HUES64 (cell line): ENCODE results near the gene GORASP2.

Experiments
- H3K27ac ChIP-seq: 2 replicates; pipeline ENCODE4 v1.7.0; 2013; ENCODE audit warnings: low read depth, low read length, inconsistent platforms
- H3K27me3 ChIP-seq: 2 replicates; pipeline ENCODE4 v1.6.1; 2013; ENCODE audit warnings: mild to moderate bottlenecking, low read length; ENCODE audit not compliant: insufficient read depth
- H3K36me3 ChIP-seq: 2 replicates; pipeline ENCODE4 v1.6.1; 2013; ENCODE audit warnings: mild to moderate bottlenecking, low read length; ENCODE audit not compliant: insufficient read depth
- H3K4me1 ChIP-seq: 2 replicates; pipeline ENCODE4 v1.6.1; 2013; ENCODE audit warnings: mild to moderate bottlenecking, low read length, moderate library complexity; ENCODE audit not compliant: insufficient read depth
- H3K4me3 ChIP-seq: 2 replicates; pipeline ENCODE4 v1.5.1; 2013; ENCODE audit warnings: mild to moderate bottlenecking, low read length, moderate library complexity
- H3K9ac ChIP-seq: 2 replicates; pipeline ENCODE4 v1.6.1; 2013; ENCODE audit warnings: mild to moderate bottlenecking, low read depth, low read length
- H3K9me3 ChIP-seq: 2 replicates; pipeline ENCODE4 v1.6.1; 2013; ENCODE audit warnings: low read depth, low read length; ENCODE audit not compliant: insufficient read depth
- WGBS: fragments of 150-250, 120-280 bp; methylation state at CpG from one replicate; pipeline ENCODE4 v1.1.7; 2013; ENCODE audit warnings: missing lambda C conversion rate; 5-methylcytosine and 5-hydroxymethylcytosine counted together

Gene GORASP2

GRCh38 chr2:170937709-170938379 lies 8.8 kb downstream of the GORASP2 start:
- 87% methylated on average over 1 of the region's 3 CpGs for WGBS

GRCh38 chr2:170940066-170940465 lies 11.0 kb downstream of the GORASP2 start:
- Histone ChIP-seq H3K27me3 (no peaks in the 10 kb centered on the region), H3K4me1 (no peaks in the 10 kb centered on the region), H3K27ac (no peak overlapping the region), H3K9me3 (no peaks in the 10 kb centered on the region), H3K9ac (no peak overlapping the region), H3K36me3 (peaks cover 15% of the 10 kb centered on the region), H3K4me3 (no peak overlapping the region)

More at GRCh38 chr2:170937709-170938379, 8.8 kb downstream of the GORASP2 start:
- Histone ChIP-seq H3K4me3 (no peak overlapping the region), H3K27ac (no peak overlapping the region), H3K9me3 (no peaks in the 10 kb centered on the region), H3K27me3 (no peaks in the 10 kb centered on the region), H3K4me1 (no peaks in the 10 kb centered on the region), H3K9ac (no peak overlapping the region), H3K36me3 (peaks cover 17% of the 10 kb centered on the region)

GRCh38 chr2:170942615-170943014 lies 13.6 kb downstream of the GORASP2 start:
- no peaks in the 10 kb centered on the region for H3K9me3 ChIP-seq
- H3K36me3 ChIP-seq: peaks cover 3% of the 10 kb centered on the region; the same call in 1 of the 2 replicates
- H3K27me3 ChIP-seq: no peaks in the 10 kb centered on the region
- H3K27ac ChIP-seq: no peak overlapping the region
- H3K4me3 ChIP-seq: no peak overlapping the region
- no peaks in the 10 kb centered on the region for H3K4me1 ChIP-seq
- WGBS: 93% methylated on average over 4 of the region's 4 CpGs
- H3K9ac ChIP-seq: no peak overlapping the region

GRCh38 chr2:170943041-170943440 lies 14.0 kb downstream of the GORASP2 start:
- Histone ChIP-seq H3K9ac (no peak overlapping the region), H3K27me3 (no peaks in the 10 kb centered on the region), H3K4me1 (no peaks in the 10 kb centered on the region), H3K36me3 (peaks cover 3% of the 10 kb centered on the region; the same call in 1 of the 2 replicates), H3K9me3 (no peaks in the 10 kb centered on the region), H3K4me3 (no peak overlapping the region), H3K27ac (no peak overlapping the region)
- 100% methylated on average over 1 of the region's 1 CpG for WGBS

GRCh38 chr2:170943596-170943995 lies 14.5 kb downstream of the GORASP2 start:
- Histone ChIP-seq H3K9ac (no peak overlapping the region), H3K27me3 (no peaks in the 10 kb centered on the region), H3K36me3 (peaks cover 8% of the 10 kb centered on the region), H3K27ac (no peak overlapping the region), H3K4me1 (no peaks in the 10 kb centered on the region), H3K4me3 (no peak overlapping the region), H3K9me3 (no peaks in the 10 kb centered on the region)
- WGBS: 81% methylated on average over 6 of the region's 6 CpGs

- Histone ChIP-seq H3K27ac (no peak overlapping the region), H3K4me3 (no peak overlapping the region), H3K4me1 (no peaks in the 10 kb centered on the region), H3K36me3 (peaks cover 14% of the 10 kb centered on the region), H3K9me3 (no peaks in the 10 kb centered on the region), H3K9ac (no peak overlapping the region), H3K27me3 (no peaks in the 10 kb centered on the region)
- WGBS: 92% methylated on average over 1 of the region's 1 CpG
These were observed 15.5 kb downstream of the GORASP2 start for GRCh38 chr2:170944545-170944944.

- Histone ChIP-seq H3K9ac (no peak overlapping the region), H3K4me1 (no peaks in the 10 kb centered on the region), H3K36me3 (peaks cover 63% of the 10 kb centered on the region), H3K4me3 (no peak overlapping the region), H3K27ac (no peak overlapping the region), H3K27me3 (no peaks in the 10 kb centered on the region), H3K9me3 (no peaks in the 10 kb centered on the region)
- 93% methylated on average over 5 of the region's 5 CpGs for WGBS
These were observed 20.4 kb downstream of the GORASP2 start for GRCh38 chr2:170949415-170949814.

GRCh38 chr2:170950221-170950761 lies 21.2 kb downstream of the GORASP2 start:
- Histone ChIP-seq H3K4me1 (no peaks in the 10 kb centered on the region), H3K27me3 (no peaks in the 10 kb centered on the region), H3K4me3 (no peak overlapping the region), H3K9me3 (no peaks in the 10 kb centered on the region), H3K36me3 (peaks cover 72% of the 10 kb centered on the region), H3K27ac (no peak overlapping the region), H3K9ac (no peak overlapping the region)
- 99% methylated on average over 4 of the region's 4 CpGs for WGBS

- H3K36me3 ChIP-seq: peaks cover 97% of the 10 kb centered on the region
- no peak overlapping the region for H3K4me3 ChIP-seq
- no peaks in the 10 kb centered on the region for H3K27me3 ChIP-seq
- no peaks in the 10 kb centered on the region for H3K9me3 ChIP-seq
- 85% methylated on average over 4 of the region's 4 CpGs for WGBS
- no peak overlapping the region for H3K9ac ChIP-seq
- no peaks in the 10 kb centered on the region for H3K4me1 ChIP-seq
- no peak overlapping the region for H3K27ac ChIP-seq
These were observed 24.9 kb downstream of the GORASP2 start for GRCh38 chr2:170953941-170954340.

GRCh38 chr2:170963386-170963785 lies 34.3 kb downstream of the GORASP2 start:
- Histone ChIP-seq H3K4me1 (no peaks in the 10 kb centered on the region), H3K9me3 (no peaks in the 10 kb centered on the region), H3K4me3 (no peak overlapping the region), H3K9ac (no peak overlapping the region), H3K27me3 (no peaks in the 10 kb centered on the region), H3K27ac (no peak overlapping the region), H3K36me3 (peaks cover 95% of the 10 kb centered on the region)
- WGBS: 95% methylated on average over 1 of the region's 5 CpGs

- no peaks in the 10 kb centered on the region for H3K27me3 ChIP-seq
- H3K9ac ChIP-seq: no peak overlapping the region
- peaks cover 81% of the 10 kb centered on the region for H3K36me3 ChIP-seq
- no peak overlapping the region for H3K4me3 ChIP-seq
- peaks cover 7% of the 10 kb centered on the region; the same call in 1 of the 2 replicates for H3K4me1 ChIP-seq
- no peak overlapping the region for H3K27ac ChIP-seq
- H3K9me3 ChIP-seq: no peaks in the 10 kb centered on the region
- 89% methylated on average over 20 of the region's 20 CpGs for WGBS
These were observed 36.6 kb downstream of the GORASP2 start for GRCh38 chr2:170965446-170966225.
